Stimulated activated CD8-positive, alpha-beta memory T cell treated with anti-CD3 and anti-CD28 coated beads, Interleukin-2, amount 100 ng/mL, for 1 hour (primary cell): ENCODE data around the gene MYO18B.

ENCODE experiments used
- DNase-seq, 2 donors: peaks; one replicate each; pipeline ENCODE4 v3.0.0-alpha.2; 2020; ENCODE audit warnings: low read depth in 2 of 2

Gene MYO18B

GRCh38 chr22:26045860-26046259, 303.9 kb downstream of the MYO18B start:
- DNase-seq: no peak

- no peak for DNase-seq
These were observed 305.5 kb downstream of the MYO18B start for GRCh38 chr22:26047516-26047915.

GRCh38 chr22:26047920-26048319, 305.9 kb downstream of the MYO18B start:
- DNase-seq: no peak

GRCh38 chr22:26050079-26050478, 308.1 kb downstream of the MYO18B start:
- no peak for DNase-seq

GRCh38 chr22:26053737-26054316, 311.8 kb downstream of the MYO18B start:
- DNase-seq: no peak

- no peak for DNase-seq
These were observed 313.0 kb downstream of the MYO18B start for GRCh38 chr22:26054841-26055605.

- no peak for DNase-seq
These were observed 313.7 kb downstream of the MYO18B start for GRCh38 chr22:26055693-26056092.

GRCh38 chr22:26056455-26057200, 314.6 kb downstream of the MYO18B start:
- no peak for DNase-seq

GRCh38 chr22:26057731-26058130, 315.7 kb downstream of the MYO18B start:
- no peak for DNase-seq

GRCh38 chr22:26064048-26064447, 322.1 kb downstream of the MYO18B start:
- DNase-seq: no peak

GRCh38 chr22:26065847-26066246, 323.9 kb downstream of the MYO18B start:
- DNase-seq: no peak

- no peak for DNase-seq
These were observed 324.5 kb downstream of the MYO18B start for GRCh38 chr22:26066534-26066933.

GRCh38 chr22:26068571-26068970, 326.6 kb downstream of the MYO18B start:
- DNase-seq: no peak

- no peak for DNase-seq
These were observed 330.6 kb downstream of the MYO18B start for GRCh38 chr22:26072621-26073020.

- DNase-seq: no peak
These were observed 333.3 kb downstream of the MYO18B start for GRCh38 chr22:26075251-26075650.

GRCh38 chr22:26079009-26079408, 337.0 kb downstream of the MYO18B start:
- no peak for DNase-seq
